Suppressor macrophage treated with lipopolysaccharide for 4 hours (primary cell): ENCODE results near the gene RPS6KB2.

Experiments used
- DNase-seq: peaks from one replicate; pipeline ENCODE4 v3.0.0-alpha.2; 2020

Gene RPS6KB2

DNA sequence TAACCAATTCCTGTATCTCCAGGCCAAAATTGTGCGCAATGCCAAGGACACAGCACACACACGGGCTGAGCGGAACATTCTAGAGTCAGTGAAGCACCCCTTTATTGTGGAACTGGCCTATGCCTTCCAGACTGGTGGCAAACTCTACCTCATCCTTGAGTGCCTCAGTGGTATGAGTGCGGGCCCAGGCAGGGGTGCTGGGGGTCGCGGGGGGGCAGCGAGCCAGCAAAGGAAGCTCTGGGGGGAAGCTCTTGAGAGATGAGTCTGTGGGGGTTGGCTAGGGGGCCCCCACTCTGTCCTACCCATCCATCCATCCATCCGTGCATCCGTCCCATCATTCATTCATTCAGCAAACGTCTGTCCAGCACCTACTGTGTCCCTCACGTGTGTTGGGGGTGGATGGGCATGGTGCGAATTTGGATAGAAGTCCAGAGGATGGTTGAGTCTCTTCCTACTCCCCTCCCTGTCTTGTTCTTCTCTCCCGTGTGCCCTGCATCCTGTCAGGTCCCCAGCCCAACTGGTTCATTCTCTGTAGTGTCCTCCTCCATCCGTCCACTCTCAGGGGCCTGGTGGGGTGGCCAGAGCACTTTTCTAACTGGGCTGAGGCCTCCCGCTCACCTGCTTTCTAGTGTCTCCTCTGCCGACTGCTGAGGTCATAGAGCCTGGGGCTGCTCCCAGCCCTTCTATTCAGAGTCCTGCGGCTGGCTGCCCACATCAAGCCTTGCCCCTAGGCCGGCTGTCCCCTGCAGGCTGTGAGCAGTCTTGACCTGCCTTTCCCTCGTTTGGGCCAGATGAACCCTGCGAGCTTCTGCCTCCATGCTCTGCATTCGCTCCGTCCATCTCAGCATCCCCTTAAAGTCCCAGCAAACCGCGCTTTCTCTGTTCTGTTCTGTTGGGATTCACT lies 3.3 kb downstream of the RPS6KB2 start:
- no peak for DNase-seq

DNA sequence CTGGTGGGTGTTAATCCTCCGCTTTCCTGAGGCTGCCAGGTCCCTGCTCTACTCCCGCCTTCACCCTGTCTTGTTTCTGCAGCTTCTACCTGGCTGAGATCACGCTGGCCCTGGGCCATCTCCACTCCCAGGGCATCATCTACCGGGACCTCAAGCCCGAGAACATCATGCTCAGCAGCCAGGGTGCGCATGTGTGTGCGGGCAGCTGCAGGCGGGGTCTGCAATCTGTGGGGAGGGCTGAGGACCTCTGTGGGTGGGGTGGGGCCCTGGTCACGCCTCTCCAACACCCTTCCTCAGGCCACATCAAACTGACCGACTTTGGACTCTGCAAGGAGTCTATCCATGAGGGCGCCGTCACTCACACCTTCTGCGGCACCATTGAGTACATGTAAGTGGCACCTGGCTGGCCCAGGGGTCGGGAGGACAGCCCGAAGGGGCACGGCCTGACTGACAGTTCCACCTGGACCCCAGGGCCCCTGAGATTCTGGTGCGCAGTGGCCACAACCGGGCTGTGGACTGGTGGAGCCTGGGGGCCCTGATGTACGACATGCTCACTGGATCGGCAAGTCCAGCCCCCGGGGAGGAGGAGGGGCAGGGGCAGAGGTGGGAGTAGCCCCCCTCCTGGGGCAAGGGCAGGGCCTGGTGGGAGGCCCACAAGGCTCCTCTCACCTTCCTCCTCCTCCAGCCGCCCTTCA lies 4.5 kb downstream of the RPS6KB2 start:
- DNase-seq = no peak

DNA sequence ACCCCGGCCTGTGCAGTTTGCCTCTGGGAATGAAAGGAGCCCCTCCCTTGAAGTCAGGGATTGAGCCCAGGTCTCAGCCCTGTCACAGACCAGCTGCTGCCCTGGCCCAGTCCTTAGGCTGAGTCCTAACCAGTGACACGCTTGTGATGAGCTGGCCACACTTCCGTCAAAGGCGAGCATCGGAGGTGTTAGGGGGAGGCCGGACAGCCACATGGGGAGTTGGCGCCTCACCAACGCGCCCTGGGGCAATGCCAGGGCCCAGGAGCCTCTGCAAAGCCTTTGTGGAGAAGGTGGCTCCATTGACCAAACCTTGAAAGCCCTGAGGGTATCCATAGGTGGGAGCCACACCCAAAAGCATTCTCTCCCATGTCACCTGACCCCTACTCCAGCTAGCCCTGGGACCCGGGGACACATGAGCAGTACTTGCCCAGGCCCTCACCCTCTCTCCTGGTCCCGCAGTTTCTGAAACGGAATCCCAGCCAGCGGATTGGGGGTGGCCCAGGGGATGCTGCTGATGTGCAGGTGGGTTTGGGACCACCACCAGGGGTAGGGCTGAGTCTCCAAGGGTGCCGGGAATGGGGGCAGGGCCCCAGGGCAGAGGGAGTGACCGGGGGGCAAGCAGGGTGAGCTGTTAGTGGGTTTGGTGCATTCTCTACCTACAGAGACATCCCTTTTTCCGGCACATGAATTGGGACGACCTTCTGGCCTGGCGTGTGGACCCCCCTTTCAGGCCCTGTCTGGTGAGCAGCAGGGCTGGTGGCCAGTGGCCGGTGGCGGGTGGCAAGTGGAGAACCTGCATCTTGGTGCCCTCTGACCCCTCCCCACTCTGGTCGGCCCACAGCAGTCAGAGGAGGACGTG lies 5.5 kb downstream of the RPS6KB2 start:
- no peak for DNase-seq

DNA sequence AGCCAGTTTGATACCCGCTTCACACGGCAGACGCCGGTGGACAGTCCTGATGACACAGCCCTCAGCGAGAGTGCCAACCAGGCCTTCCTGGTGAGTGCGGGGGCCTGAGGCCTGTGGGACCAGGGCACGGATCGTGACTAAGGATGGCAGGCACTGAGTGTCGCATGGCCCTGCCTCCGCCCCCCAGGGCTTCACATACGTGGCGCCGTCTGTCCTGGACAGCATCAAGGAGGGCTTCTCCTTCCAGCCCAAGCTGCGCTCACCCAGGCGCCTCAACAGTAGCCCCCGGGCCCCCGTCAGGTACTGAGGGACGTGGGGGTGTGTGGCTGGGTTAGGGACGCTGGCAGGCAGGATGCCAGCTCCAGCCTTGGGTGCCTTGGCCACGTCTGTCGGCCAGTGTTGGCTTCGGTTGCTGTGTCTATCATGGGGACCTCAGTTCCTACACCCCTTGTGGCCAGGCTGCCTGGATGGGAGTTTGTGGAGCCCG lies 6.1 kb downstream of the RPS6KB2 start:
- no peak for DNase-seq

DNA sequence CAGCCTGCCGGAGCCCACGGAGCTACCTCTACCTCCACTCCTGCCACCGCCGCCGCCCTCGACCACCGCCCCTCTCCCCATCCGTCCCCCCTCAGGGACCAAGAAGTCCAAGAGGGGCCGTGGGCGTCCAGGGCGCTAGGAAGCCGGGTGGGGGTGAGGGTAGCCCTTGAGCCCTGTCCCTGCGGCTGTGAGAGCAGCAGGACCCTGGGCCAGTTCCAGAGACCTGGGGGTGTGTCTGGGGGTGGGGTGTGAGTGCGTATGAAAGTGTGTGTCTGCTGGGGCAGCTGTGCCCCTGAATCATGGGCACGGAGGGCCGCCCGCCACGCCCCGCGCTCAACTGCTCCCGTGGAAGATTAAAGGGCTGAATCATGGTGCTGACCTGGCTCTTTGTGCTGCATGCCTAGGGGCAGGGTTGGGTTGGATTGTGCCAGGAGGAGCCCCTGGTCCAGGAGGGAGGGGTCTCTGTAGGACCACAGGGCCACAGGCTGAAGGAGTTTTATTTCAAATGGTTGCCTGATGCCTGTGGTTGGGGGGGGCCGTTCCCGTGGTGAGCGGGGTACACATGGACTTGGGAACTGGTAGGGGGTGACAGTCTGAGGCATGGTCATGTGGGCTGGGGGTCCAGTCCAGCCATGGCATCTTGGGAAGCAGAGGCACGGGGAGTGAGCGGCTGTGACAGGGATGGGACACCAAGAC lies 6.9 kb downstream of the RPS6KB2 start:
- DNase-seq = no peak

DNA sequence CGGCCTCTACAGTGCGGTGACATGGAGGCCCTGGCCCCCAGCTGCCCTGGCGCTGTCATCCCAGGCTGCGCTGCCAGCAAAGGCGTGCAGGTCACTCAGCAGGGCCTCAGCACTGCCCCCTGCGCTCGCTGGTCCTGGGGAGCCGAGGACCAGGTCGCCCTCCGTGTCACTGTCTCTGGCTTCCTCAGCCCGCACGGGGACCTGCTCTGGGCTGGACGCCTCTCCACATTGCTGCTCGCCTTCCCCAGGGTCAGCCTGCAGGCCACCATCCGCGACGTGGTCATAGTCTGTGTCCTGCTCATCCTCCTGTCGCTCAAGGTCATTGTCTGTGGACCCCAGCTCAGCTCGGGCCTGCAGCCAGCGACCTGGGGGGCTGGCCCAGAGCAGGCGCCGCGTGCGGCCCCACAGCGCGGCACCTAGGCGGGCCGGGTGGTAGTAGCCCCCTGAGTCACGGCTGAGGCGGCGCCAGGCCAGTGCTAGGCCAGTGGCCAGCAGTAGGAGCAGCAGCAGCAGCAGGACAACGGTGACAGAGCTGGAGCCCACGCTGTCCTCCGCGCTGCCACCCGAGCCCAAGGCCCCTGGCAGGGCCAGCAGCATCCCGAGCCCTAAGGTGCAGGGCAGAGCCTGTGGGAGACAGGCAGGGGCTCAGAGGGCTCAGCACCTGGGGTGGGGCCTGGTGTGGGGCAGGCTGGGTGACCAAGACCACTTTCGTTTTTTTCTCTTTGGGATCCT lies 7.6 kb downstream of the RPS6KB2 start:
- no peak for DNase-seq

DNA sequence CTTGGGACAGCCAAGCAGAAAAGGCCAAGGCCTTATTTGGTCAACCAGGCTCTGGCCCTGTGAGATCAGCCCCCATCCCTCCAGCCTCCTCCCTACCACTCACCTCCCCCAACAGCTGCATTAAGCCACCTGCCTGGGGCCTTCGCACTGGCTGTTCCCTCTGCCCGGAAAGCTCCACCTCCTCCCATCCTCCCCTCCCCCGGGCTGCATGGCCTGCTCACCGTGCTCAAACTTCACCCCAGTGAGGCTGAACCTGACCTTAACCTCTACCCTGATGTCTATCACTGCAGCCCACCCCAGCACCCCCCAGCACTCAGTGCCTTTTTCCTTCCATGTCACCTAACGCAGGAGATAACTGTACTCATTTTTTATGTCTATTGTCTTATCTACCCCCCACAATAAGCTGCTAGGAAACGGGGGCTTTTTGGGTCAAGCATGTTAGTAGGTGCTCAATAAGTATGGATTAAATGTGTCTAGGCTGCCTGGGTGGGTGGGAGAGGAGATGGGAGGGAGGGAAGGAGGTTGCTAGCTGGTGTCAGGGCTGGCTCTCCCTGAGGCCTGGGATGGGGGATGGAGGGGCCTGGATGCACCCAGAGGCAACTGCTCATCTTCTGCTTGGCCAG lies 8.3 kb downstream of the RPS6KB2 start:
- DNase-seq = no peak

DNA sequence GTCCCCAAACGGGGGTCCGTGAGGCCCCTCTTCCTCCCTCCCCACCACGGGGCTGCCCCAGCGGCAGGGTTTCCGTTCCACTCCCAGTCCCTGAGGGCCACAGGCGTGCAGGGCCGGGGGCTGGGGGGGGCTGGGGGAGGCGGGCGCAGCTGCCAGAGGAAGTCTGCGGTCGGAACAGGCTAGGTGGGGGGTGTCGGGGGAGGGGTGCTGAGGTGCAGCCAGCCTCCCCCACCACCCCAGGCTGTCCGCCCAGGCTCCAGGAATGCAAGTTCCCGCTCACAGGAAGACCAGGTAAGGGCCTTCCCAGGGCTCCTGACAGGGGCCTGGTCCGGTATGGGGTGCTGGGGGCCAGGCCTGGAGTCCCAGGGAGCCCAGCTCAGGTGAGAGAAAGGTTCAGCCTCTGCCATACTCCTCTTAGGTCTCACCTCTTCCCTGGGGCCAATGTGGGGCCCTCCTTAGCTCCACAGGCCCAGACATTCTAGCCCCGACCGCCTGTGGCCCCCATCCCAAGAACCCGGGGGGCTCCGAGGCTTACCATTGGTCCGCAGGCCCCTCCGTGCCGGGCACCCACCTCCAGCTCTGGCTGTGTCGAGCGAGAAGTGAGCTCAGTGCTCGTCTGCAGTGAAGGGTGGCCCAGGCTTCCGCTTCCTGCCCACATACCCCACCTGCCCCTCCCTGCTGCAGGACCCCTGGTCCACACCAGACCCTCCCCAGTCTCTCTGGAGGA lies 9.0 kb downstream of the RPS6KB2 start, which contains the start of gene PTPRCAP:
Gene PTPRCAP, minus strand, starts transcription at position 601 of the 727 bp plus-strand sequence. Its CDS starts 63 bp downstream, at position 538.
- no peak for DNase-seq

DNA sequence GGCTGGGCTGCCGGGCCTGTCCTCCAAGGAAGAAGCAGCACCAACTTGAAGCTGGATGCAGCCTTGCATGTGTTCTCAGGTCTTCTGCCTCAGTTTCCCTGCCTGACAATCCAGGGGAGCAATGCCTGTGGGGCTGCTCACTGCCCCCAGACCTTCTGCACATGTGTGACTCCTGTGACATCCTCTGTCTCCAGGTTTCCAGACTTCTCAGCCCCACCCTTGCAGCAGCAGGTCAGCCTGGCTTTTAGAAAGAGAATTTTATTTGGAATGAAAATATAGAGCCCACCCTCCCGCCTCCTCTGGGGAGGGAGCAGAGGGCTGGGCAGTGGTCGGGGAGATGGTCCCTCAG lies 9.5 kb downstream of the RPS6KB2 start:
- no peak for DNase-seq

DNA sequence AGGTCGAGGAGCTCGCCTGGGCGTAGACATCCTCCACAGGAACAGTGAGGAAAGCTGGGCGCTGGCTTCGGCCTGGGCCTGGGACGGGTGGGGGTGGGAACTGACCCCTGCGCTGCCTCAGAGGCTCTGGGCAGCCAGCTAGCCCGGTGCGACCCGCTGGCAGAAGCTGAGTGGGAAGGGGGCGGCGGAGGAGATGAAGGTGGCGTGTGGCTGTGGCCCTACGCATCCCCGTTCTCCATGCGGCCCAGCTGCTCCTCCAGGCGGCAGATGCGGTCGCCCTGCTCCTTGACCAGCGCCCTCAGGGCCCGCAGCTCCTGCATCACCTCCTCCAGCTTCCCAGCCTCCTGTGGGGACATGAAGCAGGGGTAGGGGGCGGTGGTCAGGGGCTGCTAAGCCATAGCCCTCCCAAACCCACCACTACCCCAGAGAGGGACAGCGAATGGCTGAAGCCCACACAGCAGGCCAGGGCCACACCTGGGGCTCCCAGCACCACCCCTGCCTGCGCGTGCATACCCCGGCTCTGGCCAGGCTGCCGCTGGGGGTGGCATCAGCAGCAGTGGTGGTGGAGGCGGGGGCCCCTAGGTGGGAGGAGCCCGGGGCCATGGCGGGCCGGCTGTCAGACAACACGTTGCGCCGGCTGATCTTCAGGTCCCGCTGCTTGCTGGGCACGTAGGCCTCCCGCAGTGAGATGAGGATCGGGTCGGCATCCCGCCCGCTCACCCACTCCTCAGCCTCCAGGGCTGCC lies 10.0 kb downstream of the RPS6KB2 start:
- no peak for DNase-seq

DNA sequence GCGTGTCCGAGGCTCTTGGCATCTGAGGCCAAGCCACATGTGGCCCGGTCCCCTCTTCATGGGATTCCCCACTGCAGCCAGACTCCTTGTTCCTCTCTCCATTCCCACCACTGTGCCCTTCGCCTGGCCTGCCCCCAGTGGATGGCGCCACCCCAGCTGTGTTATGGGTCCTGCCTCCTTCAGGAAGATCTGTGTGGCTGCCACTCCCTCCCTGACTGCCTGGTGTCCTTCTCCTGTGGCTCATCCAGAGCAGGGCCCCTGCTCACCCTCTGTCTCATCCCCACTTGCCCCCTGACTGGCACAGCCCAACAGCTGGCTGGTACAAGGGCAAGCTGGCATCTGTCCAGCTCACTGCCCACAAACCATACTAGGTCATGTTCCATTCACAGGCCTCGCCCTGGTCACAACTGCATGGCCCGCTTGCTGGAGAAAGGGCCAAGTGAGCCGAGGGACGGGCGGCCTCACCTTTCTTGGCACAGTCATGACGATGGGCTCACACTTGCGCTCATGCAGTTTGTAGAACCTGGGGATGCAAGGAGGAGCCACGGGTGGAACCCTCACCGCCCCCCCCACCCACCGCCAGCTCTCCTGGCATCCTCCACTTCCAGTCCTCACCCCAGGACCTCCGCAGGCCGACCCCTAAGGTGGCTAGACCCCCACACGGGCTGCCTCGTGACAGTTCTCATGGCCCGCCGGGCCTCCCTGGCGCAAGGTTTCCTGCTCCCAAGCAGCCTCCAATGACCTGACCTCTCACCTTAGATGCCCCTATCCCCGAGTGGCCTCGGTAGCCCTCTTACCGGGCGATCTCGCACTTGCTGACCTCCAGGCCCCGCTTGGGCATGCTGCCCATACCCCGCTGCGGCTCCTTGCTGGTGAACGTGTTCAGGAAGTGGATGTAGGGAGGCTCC lies 11.3 kb downstream of the RPS6KB2 start:
- DNase-seq = peak; percentile 70

DNA sequence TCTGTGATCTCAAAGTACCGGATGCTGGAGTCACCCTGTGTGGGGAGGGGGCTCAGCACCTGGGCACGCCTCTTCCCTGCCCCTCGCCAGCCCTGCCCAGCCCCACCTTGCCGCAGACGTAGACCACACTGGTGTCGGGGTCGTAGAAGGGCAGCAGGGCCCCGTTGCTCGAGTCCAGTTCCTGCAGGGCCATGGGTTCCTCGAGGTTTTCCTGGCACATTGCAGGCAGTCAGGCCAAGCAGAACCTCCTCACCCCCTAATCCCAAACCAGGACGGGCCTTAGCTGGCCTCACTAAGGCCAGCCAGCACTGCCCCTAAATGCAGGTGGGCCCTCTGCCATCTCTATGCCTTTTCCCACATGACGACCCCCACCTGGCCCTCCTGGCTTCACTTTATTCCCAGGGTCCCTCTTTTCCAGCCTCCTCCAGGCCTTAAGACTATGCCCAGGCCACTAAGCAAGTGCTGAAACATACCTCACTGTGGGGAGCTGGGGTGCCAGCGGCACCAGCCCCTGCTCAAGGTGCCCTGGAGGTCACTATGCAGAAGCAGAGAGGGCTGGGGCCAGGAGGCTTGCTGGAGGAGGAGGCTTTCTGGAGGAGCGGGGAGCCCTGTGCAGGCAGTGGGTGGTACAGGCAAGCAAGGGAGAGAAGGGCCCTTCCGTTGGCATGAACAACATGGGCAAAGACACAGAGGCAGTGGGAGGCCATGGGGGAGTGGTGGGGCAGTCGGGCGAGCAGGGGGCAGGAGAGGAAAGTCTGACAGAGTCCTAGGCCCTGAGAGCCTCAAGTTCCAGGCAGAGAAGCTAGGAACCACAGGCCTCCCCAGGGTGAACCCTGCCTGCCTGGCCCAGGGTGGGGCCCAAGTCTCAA lies 12.2 kb downstream of the RPS6KB2 start:
- DNase-seq = no peak

DNA sequence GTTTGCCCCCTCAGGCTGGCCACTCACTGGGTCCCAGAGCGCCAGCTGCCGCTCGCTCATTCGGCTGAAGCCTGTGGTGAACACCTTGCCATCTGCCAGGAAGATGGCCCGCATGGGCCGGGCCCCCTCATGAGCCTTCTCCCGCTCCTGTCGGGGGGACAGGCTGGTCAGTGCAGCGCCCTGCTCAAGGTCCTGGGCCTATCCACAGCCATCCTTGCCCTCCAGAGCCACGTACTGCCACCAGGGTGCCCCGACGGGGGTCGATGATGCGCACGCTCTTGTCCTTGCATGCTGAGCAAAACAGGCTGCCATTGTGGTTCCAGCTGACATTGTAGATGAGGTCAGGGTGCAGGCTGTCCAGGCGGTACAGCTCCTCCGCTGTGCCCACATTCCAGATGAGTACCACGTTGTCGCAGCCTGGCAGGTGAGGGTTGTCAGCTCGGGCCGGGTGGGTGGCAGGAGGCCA lies 12.8 kb downstream of the RPS6KB2 start:
- DNase-seq = no peak

DNA sequence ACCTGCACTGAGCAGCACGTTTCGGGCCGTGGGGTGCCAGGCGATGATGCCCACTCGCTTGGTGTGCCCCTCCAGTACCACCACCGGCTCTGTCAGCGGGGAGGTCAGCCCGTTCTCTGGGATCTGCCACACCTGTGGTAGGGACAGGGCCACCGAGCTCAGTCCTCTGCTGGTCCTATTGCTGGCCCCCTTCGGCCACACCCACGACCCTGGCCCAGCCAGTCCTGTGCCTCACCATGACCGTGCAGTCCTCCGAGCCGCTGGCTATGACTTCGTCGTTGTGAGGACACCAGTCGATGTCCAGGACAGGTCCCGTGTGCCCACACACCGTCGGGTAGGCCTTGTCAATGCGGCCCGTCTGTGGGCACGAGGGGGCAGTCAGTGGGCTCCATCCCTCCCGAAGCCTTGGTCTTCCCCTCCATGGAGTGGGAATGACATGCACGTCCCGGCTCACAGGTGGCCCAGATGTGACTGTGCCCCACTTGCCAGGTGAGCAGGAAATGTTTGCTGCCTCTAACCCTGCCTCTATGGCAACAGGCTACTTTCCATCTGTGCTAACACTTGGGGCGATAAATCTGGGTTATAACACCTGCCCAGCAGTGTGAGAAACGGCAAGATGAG lies 13.5 kb downstream of the RPS6KB2 start:
- DNase-seq = no peak

DNA sequence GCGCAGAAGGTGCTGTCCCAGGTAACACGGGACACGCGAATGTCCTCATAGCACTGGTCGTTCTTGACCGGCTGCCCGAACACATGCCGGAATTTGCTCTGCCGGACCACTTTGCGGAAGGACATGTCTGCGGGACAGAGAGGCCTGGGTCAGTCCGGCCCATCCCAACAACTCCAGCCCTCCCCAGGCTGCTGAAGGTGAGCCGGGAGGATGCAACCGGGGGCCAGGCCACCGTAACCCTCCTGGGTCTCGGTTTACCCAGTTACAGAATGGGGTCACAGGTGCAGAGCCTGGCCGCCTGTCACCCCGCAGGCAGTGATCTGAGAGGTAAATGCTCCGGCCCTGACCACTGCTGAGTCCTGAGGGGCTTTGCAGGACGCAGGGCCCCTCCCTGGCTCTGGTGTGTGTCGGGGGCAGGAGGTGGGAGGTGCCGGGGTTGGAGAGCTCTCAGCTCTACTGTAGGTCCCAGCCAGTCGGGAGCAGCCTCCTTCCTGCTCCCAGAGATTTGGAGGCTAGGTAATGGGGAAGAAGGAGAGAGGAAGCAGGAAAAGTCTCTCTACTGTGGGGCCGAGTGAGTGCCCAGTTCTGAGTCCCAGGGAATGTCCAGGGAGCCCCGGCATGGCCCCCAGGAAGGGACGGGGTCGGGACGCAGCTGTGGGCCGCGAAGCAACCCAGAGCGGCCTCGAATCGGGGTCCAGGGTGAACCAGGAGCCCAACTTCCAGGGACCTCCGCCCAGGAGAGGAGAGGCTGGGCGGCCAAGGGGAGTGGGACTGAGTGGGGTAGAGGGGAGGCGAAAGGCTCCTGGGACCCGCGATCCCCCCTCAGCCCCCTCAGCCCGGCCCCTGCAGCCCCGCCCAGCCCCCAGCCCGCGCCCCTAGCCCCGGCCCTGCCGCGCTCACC lies 14.5 kb downstream of the RPS6KB2 start:
- no peak for DNase-seq

DNA sequence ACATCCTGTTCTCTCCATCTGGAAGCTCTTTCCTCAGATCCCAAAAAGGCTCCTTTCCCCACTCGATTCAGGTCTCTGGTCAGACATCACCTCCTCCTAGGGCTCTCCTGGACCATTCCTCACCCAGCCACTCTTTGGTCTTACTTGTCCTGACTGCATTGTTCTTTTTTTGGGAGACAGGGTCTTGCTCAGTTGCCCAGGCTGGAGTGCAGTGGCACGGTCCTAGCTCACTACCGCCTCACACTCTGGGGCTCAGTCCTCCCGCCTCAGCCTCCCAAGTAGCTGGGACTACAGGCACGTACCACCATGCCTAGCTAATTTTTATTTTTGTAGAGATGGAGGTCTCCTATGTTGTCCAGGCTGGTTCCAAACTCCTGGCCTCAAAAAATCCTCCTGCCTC lies 17.2 kb downstream of the RPS6KB2 start:
- DNase-seq = no peak
